GM18909 (cell line): ENCODE results near the gene HES4.

Experiments used
- ATAC-seq: cut with Tn5 transposase; IDR thresholded peaks from one replicate; pipeline ENCODE4 v1.9.1; 2021; ENCODE audit warnings: mild to moderate bottlenecking; ENCODE audit not compliant: unreplicated experiment, poor library complexity

Gene HES4

DNA sequence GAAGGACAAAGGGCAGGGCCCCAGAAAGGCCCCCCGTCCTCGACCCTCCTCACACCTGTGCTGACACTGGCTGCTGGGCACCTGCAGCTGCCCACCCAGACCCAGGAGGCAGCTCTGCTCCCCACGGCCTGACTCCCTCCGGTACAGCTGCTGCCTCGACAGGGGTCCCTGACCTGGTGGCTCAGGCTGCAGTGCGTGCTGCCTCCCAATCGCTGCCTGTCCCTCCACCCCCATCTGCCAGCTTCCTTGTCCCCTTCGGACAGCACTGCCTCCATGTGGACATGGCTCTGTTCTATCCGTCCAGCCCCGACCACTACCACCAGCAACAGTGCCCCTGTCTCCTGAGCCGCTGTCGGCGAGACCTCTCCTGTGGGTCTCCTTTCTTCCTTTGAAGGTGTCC lies 45.0 kb downstream of the HES4 start:
- ATAC-seq = no peak

GRCh38 chr1:953524-954320 lies 46.2 kb downstream of the HES4 start:
- no peak for ATAC-seq

- no peak for ATAC-seq
Measured at GRCh38 chr1:952603-953002, 47.3 kb downstream of the HES4 start.

GRCh38 chr1:952201-952600 lies 47.7 kb downstream of the HES4 start:
- ATAC-seq = no peak

DNA sequence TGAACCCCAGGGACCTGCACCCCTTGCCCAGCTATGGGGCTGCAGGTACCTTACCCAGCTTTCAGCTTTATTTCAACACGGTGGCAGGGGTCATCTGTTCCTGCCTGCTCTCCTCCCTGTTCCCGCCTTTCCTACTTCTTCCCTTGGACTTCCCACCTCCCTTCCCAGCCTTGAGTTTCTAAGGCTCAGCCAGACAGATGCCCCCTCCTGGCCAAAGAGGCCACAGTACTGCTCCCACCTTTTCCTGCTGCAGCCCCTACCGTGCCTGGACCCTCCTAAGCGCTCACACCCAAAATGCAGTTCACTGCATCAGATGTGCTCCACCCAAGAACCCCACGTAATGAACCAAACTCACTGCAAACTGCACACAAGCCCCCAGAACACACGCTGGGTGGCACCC lies 48.5 kb downstream of the HES4 start:
- ATAC-seq = no peak

- no peak for ATAC-seq
Measured at GRCh38 chr1:950881-951280, 49.0 kb downstream of the HES4 start.

DNA sequence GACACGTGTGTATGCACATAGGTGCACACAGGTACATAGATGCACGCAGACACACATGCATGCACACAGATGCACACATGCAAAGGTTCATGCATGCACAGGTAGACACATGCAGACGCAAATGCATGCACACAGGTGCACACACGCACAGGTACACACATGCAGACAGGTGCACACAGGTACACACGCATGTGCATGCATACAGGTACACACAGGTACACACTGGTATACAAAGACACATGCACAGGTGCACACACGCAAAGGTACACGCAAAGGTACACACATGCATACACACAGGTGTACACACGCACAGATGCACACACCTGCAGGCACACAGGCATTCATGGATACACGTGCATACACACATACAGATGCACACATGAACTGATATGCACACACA lies 49.6 kb downstream of the HES4 start:
- no peak for ATAC-seq
